A172 (cell line): ENCODE data around the gene BLCAP. TPM values are rescaled to one million over a fixed set of nuclear protein-coding genes. Genes with fewer than 3 reads are reported as not detected.
"Not testable (repeated sequence)": the region's sequence is repeated elsewhere in the genome, so short reads cannot be mapped to it uniquely, and the experiment has no call there.

Source experiments
- DNase-seq: peaks from one replicate; pipeline ENCODE4 v3.0.0-alpha.2; 2015; ENCODE audit warnings: low spot score
- total RNA-seq: library from RNA; depleted of rRNA; stranded (reverse); fragments of >200 nt; shearing (Covaris generic); gene quantifications from 2 replicates; pipeline ENCODE4 v1.2.3, GENCODE V29; 2014; rRNA removed

BLCAP gene
- total RNA-seq, 1 experiment from 2014 or later = 32.0 TPM

DNA sequence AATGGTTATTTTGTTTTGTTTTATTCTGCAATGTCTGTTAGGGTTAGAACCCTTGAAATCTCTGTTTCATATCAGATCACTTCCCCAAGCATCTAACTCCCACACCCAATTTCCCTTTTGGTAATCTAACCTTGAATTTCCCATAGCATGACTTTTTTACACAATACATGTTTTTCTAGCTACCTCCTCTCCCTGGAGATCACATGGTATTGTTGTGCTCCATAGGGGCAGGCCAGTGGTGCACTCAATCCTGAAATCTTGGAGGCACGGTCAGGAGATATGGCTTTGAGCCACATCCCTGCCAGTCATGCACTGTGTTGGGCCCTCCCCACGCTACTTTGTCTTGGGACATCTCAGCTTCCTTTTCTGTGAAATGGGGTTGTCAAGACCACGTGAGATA lies 43.3 kb downstream of the BLCAP start:
- no peak for DNase-seq

DNA sequence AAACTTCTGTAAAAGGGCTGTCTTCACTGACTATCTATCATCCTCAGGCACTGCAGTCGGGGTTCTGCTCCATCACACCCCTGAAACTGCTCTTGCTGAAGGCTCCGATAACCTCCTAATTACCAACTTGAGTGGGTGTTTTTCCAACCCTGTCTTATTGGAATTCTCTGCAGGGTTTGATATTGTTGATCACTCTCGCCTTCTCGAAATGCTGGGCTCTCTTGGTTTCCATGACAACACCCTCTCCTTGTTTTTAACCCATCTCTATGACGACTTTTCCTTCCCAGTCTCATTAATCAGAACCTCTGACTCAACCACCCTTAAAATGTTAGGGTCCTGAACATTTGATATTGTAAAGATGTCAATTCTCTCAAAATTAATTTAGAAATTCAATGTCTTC lies 46.1 kb downstream of the BLCAP start:
- DNase-seq = no peak

DNA sequence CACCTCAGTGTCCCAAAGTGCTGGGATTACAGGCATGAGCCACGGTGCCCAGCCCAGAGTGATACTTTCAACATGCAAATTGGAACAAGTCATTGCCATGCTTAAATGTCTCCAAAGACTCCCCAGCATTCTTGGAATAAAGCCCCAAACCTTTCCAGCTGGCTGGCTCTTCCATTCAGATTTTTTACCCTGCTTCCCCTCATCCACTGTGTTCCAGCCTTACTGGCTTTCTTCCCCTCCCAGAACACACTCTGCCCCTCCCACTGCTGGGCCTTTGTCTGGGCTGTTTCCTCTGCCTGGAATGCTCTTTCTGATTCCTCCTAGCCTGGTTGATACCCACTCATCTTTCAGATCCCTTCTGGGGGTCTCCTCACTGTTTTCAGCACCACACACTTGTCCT lies 46.8 kb downstream of the BLCAP start:
- no peak for DNase-seq

DNA sequence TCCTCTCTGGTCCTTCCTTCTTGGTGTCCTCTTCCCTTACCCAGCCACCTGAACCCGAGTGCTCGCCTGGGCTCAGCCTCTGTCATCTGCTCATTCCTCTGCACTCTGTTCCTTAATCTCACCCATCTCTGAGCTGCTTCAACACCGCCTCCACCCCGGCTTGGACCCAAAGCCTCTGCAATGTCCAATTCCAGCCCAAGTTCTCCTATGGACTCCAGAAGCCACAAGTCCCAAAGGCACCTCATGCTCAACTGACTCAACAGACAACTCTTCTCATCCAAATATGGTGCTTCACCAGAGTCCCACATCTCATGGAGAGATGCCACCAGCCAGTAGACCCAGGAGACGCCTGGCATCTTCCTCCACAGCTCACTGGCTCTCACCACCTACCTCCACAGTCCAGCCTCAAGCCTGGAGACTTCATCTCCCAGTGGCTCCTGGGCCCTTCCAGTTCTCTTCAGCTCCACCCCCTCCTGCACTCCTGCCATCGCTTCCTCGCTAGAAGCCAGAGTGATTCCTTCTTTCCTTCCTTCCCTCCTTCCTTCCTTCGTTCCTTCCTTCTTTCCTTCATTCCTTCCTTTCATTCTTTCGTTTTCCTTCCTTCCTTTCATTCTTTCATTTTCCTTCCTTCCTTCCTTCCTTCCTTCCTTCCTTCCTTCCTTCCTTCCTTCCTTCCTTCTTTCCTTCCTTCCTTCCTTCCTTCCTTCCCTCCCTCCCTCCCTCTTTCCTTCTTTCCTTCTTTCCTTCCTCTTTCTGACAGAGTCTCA lies 47.6 kb downstream of the BLCAP start:
- DNase-seq = no peak

DNA sequence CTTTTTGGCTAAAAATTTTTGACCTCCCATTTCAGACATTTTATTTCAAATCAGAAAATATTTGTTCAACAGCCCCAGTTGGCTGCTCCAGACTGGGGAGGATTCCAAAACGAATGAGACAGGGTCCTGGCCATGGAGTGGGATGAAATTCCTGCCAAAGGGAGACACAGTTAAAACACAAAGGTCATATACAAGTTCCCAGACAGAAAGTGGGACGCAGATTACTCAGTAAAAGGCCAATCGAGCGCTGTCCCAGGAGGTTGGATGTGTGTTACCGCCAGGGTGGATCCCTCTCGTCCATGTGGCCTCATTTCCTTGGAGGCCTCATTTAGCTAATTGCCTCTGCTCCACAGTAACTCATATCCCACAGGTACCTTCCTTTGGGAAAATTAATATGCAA lies 48.4 kb downstream of the BLCAP start:
- no peak for DNase-seq

DNA sequence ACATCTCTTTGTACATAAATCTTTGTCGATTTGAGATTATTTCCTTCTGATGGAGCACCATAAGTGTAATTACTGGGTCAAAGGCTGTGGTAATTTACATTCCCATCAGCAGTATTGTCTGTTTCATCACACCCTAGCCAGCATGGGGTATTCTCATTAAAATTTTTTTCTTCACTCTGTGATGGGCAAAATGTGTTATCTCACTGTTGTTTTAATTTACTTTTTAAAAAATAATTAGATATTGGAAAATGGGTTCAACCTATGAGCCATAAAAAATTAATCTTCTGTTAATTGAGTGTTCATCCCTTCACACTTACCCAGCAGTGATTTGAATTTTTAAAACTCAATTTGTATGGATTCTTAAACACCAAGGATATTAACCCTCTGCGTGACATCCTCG lies 50.6 kb downstream of the BLCAP start:
- DNase-seq = no peak

DNA sequence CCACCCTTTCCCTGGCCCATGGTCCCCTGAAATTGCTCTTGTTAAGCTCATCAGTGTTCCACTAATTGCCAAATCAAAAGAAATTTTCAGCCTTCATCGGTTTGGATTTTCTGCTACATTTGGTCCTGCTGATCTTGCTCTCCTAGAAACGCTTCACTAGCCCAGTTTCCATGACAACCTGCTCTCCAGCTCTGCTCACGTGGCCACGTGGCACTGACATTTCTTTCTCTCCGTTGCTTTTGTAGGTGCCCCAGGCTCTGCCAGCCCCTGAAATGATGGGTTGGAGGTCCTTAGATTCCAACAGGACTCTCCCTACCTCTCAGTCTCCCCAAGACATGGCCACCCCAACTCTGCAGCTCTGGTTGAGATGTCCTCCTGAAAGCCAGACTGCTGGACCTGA lies 52.4 kb downstream of the BLCAP start:
- no peak for DNase-seq

DNA sequence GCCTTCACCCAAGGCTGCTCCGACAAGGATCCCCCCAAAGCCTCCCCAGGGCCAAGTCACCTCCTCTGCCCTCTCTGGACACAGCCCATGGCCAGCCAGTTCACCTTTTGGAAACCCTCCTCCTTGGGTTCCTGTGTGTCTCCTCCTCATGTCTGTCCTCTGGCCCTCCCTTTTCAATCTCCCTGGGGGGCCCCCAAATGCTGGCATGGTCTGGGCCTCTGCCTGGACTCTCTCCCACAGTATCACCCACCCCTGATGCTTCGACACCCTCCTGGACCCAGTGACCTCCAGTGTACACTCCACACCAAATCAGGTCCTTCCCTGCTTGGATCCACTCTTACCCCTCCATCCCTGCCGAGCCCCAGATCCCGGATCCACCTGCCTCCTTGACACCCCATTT lies 53.3 kb downstream of the BLCAP start:
- no peak for DNase-seq

DNA sequence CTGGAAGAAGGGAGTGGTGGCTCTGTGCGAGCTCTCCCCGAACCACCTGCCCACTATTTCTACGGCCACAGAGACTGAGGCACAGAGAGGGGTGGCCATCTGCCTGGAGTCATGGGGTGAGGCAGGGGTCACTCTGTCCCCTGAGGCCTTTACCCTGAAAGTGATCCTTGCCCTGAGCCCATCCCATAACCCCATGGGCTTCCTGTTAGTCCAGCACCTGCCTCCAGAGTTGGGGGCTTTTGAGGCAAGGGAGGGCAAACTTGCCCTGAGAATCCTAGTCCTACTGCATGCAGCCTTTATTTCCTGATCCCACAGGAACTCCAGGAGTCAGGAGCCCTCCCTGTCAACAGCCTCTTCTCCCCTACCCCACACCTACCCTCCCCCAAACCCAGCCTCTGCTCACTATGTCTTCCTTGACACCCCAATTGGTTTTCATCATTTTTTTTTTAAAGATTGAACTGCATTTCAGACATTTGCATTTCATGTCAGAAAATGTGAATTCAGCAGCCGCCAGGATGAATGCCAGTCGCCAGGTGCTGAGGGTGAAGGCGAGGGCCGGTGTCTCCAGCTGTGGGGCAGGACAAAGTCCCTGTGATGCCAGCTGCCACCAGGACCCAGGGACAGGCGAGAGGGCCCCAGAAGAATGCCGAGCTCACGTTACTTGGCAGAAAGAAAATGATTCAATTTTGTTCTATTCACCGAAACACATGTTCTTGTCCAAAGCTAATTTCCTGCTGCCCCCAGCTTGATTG lies 54.3 kb downstream of the BLCAP start:
- DNase-seq = no peak

DNA sequence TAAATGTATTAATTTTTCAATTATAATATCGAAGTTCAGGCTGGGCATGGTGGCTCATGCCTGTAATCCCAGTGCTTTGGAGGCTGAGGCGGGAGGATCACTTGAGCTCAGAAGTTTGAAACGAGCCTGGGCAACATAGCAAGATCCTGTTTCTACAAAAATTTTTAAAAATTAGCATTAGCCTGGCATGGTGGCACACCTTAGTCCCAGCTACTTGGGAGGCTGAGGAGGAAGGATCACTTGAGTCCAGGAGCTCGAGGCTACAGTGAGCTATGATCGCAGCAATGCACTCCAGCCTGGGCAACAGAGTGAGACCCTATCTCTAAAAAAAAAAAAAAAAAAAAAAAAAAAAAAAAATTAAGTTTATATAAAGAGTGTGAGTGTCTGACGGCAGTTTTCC lies 55.2 kb downstream of the BLCAP start:
- DNase-seq = not testable (repeated sequence)

DNA sequence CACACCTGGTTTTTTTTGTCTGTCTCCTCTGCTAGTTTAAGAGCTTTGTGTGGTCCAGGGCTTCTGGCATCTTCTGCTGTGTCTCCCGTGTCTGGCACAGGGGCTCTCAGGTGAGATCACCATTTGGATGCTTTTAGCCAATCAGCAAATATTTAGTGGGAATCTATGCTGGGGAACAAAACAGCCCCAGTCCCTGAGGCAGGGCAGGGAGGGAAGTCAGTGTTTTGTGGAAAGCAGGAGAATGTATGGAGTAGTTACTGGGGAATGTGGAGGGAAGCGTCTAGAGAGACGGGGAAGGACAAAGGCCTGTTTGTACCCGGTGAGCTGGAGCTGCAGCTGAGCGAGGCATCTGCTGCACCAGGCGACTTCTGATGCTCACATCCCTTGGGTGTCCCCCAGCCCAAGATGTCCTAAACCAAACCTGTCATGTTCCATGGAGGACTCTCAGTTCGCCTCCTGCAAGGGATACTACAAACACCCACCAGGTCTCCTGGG lies 55.9 kb downstream of the BLCAP start:
- DNase-seq = no peak

DNA sequence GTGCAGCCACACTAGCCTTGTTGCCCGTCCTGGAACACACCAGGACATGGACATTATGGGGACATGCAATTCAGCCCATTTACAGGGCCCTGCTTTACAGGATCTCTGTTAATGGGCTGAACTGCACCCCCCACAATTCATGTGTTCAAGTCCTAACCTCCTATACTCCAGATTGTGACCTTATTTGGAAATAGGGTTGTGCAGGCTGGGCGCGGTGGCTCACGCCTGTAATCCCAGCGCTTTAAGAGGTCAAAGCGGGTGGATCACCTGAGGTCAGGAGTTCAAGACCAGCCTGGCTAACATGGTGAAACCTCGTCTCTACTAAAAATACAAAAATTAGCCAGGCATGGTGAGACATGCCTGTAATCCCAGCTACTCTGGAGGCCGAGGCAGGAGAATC lies 57.5 kb downstream of the BLCAP start:
- not testable (repeated sequence) for DNase-seq

DNA sequence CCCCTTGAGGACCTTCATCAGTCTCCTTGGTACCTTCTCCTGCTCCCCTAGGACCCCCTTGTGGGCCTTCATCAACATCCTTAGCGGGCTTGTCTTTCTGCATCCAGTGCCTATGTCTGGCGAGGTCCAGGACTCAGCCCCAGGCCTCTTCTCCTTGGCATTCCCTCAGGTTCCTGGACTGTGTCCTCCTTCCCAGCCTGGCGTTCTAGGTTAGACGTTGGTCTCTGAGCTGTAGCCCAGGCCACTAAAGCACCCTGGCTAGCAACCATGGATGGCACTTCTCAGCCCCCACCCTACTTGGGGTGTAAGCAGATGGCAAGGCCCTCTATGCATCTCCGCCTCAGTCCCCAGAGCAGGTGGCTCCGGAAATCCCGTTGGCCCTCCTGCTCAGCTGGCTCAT lies 58.1 kb downstream of the BLCAP start:
- no peak for DNase-seq

DNA sequence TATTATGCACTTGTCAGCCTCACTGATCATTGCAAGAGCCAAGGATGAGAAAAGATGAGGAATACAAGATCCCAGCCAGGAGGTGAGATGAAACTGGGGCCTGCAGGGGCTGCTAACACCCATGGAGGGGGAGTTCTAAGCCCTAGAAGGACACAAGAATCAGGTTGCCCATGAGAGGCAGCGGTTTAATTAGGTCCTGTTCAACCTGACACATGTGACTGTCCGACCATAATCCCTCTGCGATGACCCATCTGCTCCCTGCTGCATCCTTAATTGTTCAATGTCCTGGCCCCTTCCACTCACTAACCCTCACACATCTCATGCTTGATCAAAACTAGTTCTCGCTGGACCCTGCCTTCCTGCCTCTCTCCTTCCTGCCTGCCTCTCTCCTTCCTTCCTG lies 58.8 kb downstream of the BLCAP start:
- DNase-seq = no peak

Other genes starting within 250 kb of the BLCAP start
- gene MANBAL, start 238.2 kb downstream of the BLCAP start, total RNA-seq = 11.8 and 15.7 TPM in 2 replicates
- gene SRC, start 181.7 kb downstream of the BLCAP start, total RNA-seq = 15.3 and 17.8 TPM in 2 replicates
- not detected in 2 replicates for gene NNAT, start 6.6 kb downstream of the BLCAP start, total RNA-seq
- gene CTNNBL1, start 166.2 kb upstream of the BLCAP start, total RNA-seq = 35.0 and 48.0 TPM in 2 replicates